DMS153 treated with DMSO at 0.1 percent for 48 hours (cell line): ENCODE results near the gene TLN1.
A peak's percentile ranks its signal among the peaks of the same experiment; 100 is the strongest.

Experiments used
- DNase-seq: peaks from one replicate; lab custom pipeline; 2025; ENCODE audit not compliant: unreplicated experiment; lab: John Stamatoyannopoulos, UW

The TLN1 gene, protein sequence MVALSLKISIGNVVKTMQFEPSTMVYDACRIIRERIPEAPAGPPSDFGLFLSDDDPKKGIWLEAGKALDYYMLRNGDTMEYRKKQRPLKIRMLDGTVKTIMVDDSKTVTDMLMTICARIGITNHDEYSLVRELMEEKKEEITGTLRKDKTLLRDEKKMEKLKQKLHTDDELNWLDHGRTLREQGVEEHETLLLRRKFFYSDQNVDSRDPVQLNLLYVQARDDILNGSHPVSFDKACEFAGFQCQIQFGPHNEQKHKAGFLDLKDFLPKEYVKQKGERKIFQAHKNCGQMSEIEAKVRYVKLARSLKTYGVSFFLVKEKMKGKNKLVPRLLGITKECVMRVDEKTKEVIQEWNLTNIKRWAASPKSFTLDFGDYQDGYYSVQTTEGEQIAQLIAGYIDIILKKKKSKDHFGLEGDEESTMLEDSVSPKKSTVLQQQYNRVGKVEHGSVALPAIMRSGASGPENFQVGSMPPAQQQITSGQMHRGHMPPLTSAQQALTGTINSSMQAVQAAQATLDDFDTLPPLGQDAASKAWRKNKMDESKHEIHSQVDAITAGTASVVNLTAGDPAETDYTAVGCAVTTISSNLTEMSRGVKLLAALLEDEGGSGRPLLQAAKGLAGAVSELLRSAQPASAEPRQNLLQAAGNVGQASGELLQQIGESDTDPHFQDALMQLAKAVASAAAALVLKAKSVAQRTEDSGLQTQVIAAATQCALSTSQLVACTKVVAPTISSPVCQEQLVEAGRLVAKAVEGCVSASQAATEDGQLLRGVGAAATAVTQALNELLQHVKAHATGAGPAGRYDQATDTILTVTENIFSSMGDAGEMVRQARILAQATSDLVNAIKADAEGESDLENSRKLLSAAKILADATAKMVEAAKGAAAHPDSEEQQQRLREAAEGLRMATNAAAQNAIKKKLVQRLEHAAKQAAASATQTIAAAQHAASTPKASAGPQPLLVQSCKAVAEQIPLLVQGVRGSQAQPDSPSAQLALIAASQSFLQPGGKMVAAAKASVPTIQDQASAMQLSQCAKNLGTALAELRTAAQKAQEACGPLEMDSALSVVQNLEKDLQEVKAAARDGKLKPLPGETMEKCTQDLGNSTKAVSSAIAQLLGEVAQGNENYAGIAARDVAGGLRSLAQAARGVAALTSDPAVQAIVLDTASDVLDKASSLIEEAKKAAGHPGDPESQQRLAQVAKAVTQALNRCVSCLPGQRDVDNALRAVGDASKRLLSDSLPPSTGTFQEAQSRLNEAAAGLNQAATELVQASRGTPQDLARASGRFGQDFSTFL (N-terminal part only)

GRCh38 chr9:35732185-35732799 is at the start of gene TLN1, which contains the start of gene CREB3:
TLN1 (minus strand) TSS chr9:35732195; CDS start chr9:35725694, 6,501 bp downstream.
CREB3 (plus strand) TSS chr9:35732666; CDS start chr9:35732773, 107 bp downstream.
- DNase-seq = peak; percentile 95

DNA sequence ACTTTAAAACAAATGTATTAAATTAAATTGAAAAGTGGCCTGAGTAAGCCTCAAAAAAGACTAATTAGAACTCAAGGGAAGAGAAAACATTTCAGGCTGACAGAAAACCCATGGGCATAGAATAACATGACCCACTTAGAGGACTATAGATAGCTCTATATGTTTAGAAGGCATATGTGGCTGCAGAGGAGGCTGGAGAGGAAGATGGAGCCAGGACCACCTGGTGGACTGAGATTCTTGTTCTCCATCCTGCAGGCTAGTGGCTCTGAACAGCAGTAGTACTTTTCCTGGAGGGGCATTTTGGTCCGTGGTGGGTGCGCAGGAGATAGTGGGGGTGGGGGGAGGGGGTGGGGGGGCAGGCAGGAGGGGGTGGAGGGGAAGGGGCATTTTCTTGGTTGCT is 49.1 kb upstream of the TLN1 start:
- DNase-seq = no peak

GRCh38 chr9:35778496-35778895 is 46.5 kb upstream of the TLN1 start:
- no peak for DNase-seq

GRCh38 chr9:35776018-35776417 is 44.0 kb upstream of the TLN1 start:
- DNase-seq = peak; percentile 55

GRCh38 chr9:35774907-35775635 is 43.1 kb upstream of the TLN1 start:
- peak; percentile 39 for DNase-seq

DNA sequence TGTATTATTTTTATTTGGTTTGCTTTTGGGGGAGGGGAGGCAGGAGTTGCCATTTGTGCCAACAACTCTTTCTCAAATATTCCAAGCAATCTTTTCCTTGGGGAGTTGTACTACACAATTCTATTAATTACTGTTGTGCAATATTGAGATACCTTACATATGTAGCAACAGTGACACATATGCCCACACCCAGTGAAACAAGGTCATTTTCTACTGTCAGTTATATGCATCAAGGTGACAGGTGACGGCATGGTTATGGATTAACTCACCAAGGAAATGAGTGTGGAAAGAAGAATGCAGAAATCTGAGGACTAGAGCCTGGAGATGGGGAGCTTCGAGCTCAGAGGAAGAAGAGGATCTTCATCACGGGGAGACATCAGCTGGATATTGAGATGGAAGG is 39.9 kb upstream of the TLN1 start:
- DNase-seq = peak; percentile 41

- peak; percentile 85 for DNase-seq
Observed at GRCh38 chr9:35771534-35771933, 39.5 kb upstream of the TLN1 start.

- no peak for DNase-seq
Observed at GRCh38 chr9:35771075-35771433, 39.1 kb upstream of the TLN1 start.

GRCh38 chr9:35769763-35770162 is 37.8 kb upstream of the TLN1 start:
- no peak for DNase-seq

- DNase-seq = no peak
Observed at GRCh38 chr9:35767458-35767857, 35.5 kb upstream of the TLN1 start.

GRCh38 chr9:35766997-35767396 is 35.0 kb upstream of the TLN1 start:
- DNase-seq = no peak

GRCh38 chr9:35763803-35764202 is 31.8 kb upstream of the TLN1 start:
- no peak for DNase-seq

DNA sequence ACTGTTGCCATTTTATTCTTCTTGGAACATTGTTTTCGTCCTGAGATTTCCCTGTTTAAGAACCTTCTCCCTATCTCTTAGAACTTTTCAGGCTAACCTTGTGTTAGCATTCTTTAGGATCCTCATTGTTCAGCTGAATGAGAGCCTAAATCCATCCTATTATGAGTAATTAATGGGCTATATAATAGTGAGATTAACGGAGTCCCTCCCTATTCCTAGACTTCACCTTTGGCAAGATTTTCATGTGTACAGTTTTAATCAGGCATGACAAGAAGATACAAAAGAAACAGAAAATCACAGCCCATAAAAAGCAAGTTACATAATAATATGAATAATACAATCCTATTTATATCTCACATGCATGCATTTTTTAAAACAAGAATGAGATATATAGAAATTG is 31.2 kb upstream of the TLN1 start:
- DNase-seq = no peak

DNA sequence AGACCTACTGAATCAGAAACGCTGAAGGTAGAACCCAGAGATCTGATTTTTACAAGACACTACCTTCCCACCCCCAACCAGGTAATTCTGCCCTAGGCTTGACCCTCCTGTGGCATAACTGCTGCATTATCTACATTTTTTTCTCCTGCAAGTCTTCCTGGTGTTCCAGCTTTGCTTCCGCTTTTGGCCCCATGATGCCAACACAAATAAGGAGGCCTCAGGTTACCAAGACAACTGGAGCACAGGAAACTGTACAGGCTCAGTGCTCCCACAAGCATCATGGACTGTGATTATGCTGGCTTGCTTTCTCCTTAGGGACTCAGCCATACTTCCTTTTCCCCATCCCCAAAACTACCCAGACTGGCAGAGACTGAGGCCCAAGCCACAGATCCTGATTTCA is 28.7 kb upstream of the TLN1 start:
- no peak for DNase-seq

DNA sequence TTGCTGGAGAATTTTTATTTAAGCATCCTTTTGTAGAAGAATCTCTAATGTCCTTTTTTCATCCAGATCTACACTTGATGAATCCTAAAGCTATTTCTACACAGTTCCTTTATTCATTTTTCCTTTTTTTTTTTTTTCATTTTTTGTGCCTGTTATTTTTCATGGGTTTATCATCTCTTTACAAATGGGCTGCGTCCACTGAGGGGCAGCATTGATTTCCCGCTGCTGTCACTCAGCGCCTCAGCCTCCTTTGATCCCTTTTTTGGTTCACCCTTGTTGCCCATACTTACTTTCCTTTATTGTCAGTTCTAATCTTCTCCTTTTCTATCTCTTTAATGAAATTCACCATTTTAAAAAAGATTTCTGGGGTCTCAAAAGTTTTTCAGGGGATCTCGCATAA is 27.8 kb upstream of the TLN1 start:
- DNase-seq = no peak

- DNase-seq = no peak
Observed at GRCh38 chr9:35758475-35759050, 26.6 kb upstream of the TLN1 start.

- no peak for DNase-seq
Observed at GRCh38 chr9:35757892-35758275, 25.9 kb upstream of the TLN1 start.

GRCh38 chr9:35757226-35757891 is 25.4 kb upstream of the TLN1 start:
- peak; percentile 53 for DNase-seq
